Smooth muscle cell (in vitro differentiated cells): ENCODE measurements around the gene OXGR1. TPM values are rescaled to one million over a fixed set of nuclear protein-coding genes. Genes with fewer than 3 reads are reported as not detected.

ENCODE experiments used
- DNase-seq: peaks from one replicate; lab custom pipeline; 2025; ENCODE audit not compliant: unreplicated experiment; lab: John Stamatoyannopoulos, UW
- H2AFZ ChIP-seq: fragments of 200-600 bp; sonication (generic); 2 replicates; pipeline ENCODE4 v1.6.0; 2016; ENCODE audit warnings: antibody characterized with exemption, low read depth, mild to moderate bottlenecking
- H3F3A ChIP-seq: fragments of 200-600 bp; sonication (generic); 2 replicates; pipeline ENCODE4 v1.6.0; 2017; ENCODE audit warnings: antibody characterized with exemption, low read depth
- H3K27ac ChIP-seq: fragments of 200-600 bp; sonication (generic); 2 replicates; pipeline ENCODE4 v1.5.1; 2016; ENCODE audit warnings: low read depth, mild to moderate bottlenecking
- H3K27me3 ChIP-seq: fragments of 200-600 bp; sonication (generic); 2 replicates; pipeline ENCODE4 v1.6.1; 2016; ENCODE audit warnings: low read depth, mild to moderate bottlenecking
- H3K36me3 ChIP-seq: fragments of 200-600 bp; sonication (generic); 2 replicates; pipeline ENCODE4 v1.5.1; 2016; ENCODE audit warnings: low read depth
- H3K4me1 ChIP-seq: fragments of 200-600 bp; sonication (generic); 2 replicates; pipeline ENCODE4 v1.5.1; 2016; ENCODE audit warnings: low read depth
- H3K4me2 ChIP-seq: fragments of 200-600 bp; sonication (generic); 2 replicates; pipeline ENCODE4 v1.6.0; 2016; ENCODE audit warnings: mild to moderate bottlenecking
- H3K4me3 ChIP-seq: fragments of 200-600 bp; sonication (generic); 2 replicates; pipeline ENCODE4 v1.5.1; 2016; ENCODE audit warnings: mild to moderate bottlenecking
- H3K79me2 ChIP-seq: fragments of 200-600 bp; sonication (generic); 2 replicates; pipeline ENCODE4 v1.6.0; 2016; ENCODE audit warnings: low read depth, mild to moderate bottlenecking
- H3K9ac ChIP-seq: fragments of 200-600 bp; sonication (generic); 2 replicates; pipeline ENCODE4 v1.6.0; 2016; ENCODE audit warnings: low read depth
- H3K9me3 ChIP-seq: fragments of 200-600 bp; sonication (generic); replicated peaks from 2 replicates; pipeline ENCODE4 v1.5.1; 2016; ENCODE audit warnings: low read depth
- H4K20me1 ChIP-seq: fragments of 200-600 bp; sonication (generic); 2 replicates; pipeline ENCODE4 v1.6.0; 2016; ENCODE audit warnings: low read depth
- CTCF ChIP-seq: fragments of 200-600 bp; sonication (generic); IDR thresholded peaks from 2 replicates; pipeline ENCODE4 v1.5.1; 2017; ENCODE audit warnings: borderline replicate concordance, mild to moderate bottlenecking, antibody characterized with exemption; ENCODE audit not compliant: insufficient read depth, poor library complexity, severe bottlenecking
- WGBS: methylation state at CpG from one replicate; pipeline ENCODE4 v1.1.7; 2016; ENCODE audit warnings: low lambda C conversion rate; 5-methylcytosine and 5-hydroxymethylcytosine counted together
- polyA plus RNA-seq: library from polyadenylated mRNA; unstranded; fragments of >200 nt; fragmentation: Nextera tagmentation; extraction: Ambion mirVana; gene quantifications from 2 replicates; pipeline ENCODE4 v1.2.1, GENCODE V29; 2016
- total RNA-seq: library from RNA; depleted of rRNA; stranded (reverse); fragments of >200 nt; gene quantifications from 2 replicates; pipeline ENCODE4 v1.2.3, GENCODE V29; 2014

Gene OXGR1
- total and polyA plus RNA-seq, 2 experiments from 2014 or later, result 1.4 TPM; not detected in 1

GRCh38 chr13:96958286-96958891, 35.9 kb downstream of the OXGR1 start:
- H3K36me3 ChIP-seq, result no peaks in the 10 kb centered on the region
- no peak overlapping the region for H2AFZ ChIP-seq
- TF ChIP-seq CTCF, result peak; percentile 81
- 56% methylated on average over 5 of the region's 5 CpGs for WGBS
- no peak overlapping the region for H3K9ac ChIP-seq
- no peak overlapping the region for H3K27ac ChIP-seq
- H4K20me1 ChIP-seq, result no peaks in the 10 kb centered on the region
- no peak overlapping the region for H3K4me2 ChIP-seq
- H3K79me2 ChIP-seq, result no peaks in the 10 kb centered on the region
- no peaks in the 10 kb centered on the region for H3K27me3 ChIP-seq
- H3K4me1 ChIP-seq, result no peaks in the 10 kb centered on the region
- no peaks in the 10 kb centered on the region for H3K9me3 ChIP-seq
- H3F3A ChIP-seq, result no peaks in the 10 kb centered on the region
- DNase-seq, result no peak
- no peak overlapping the region for H3K4me3 ChIP-seq

- no peak for TF ChIP-seq CTCF
- Histone ChIP-seq H4K20me1 (no peaks in the 10 kb centered on the region), H3F3A (no peaks in the 10 kb centered on the region), H3K4me2 (no peak overlapping the region), H2AFZ (no peak overlapping the region), H3K27ac (no peak overlapping the region), H3K4me3 (no peak overlapping the region), H3K27me3 (no peaks in the 10 kb centered on the region), H3K36me3 (no peaks in the 10 kb centered on the region), H3K9me3 (no peaks in the 10 kb centered on the region), H3K4me1 (no peaks in the 10 kb centered on the region), H3K9ac (no peak overlapping the region), H3K79me2 (no peaks in the 10 kb centered on the region)
- DNase-seq, result no peak
Measured at GRCh38 chr13:96952595-96952994, 41.7 kb downstream of the OXGR1 start.

- Histone ChIP-seq H2AFZ (no peak overlapping the region), H3K9ac (no peak overlapping the region), H4K20me1 (no peaks in the 10 kb centered on the region), H3K4me1 (no peaks in the 10 kb centered on the region), H3K27me3 (no peaks in the 10 kb centered on the region), H3K4me2 (no peak overlapping the region), H3F3A (no peaks in the 10 kb centered on the region), H3K4me3 (no peak overlapping the region), H3K9me3 (no peaks in the 10 kb centered on the region), H3K79me2 (no peaks in the 10 kb centered on the region), H3K36me3 (no peaks in the 10 kb centered on the region), H3K27ac (no peak overlapping the region)
- no peak for DNase-seq
- TF ChIP-seq CTCF, result no peak
- WGBS, result 89% methylated on average over 11 of the region's 11 CpGs
Measured at GRCh38 chr13:96948127-96948526, 46.1 kb downstream of the OXGR1 start.

GRCh38 chr13:96947343-96947910, 46.8 kb downstream of the OXGR1 start:
- H3K4me1 ChIP-seq, result no peaks in the 10 kb centered on the region
- H3K9me3 ChIP-seq, result no peaks in the 10 kb centered on the region
- no peak overlapping the region for H2AFZ ChIP-seq
- H4K20me1 ChIP-seq, result no peaks in the 10 kb centered on the region
- H3K9ac ChIP-seq, result no peak overlapping the region
- no peak for TF ChIP-seq CTCF
- DNase-seq, result no peak
- H3K4me3 ChIP-seq, result no peak overlapping the region
- H3F3A ChIP-seq, result no peaks in the 10 kb centered on the region
- no peaks in the 10 kb centered on the region for H3K36me3 ChIP-seq
- no peak overlapping the region for H3K27ac ChIP-seq
- H3K79me2 ChIP-seq, result no peaks in the 10 kb centered on the region
- WGBS, result 94% methylated on average over 27 of the region's 27 CpGs
- no peaks in the 10 kb centered on the region for H3K27me3 ChIP-seq
- H3K4me2 ChIP-seq, result no peak overlapping the region
